ENCODE measurements around the gene GPR107. TPM values are rescaled to one million over a fixed set of nuclear protein-coding genes. Genes with fewer than 3 reads are reported as not detected.
A peak's percentile ranks its signal among the peaks of the same experiment; 100 is the strongest.

GPR107 gene
- polyA plus RNA-seq, 3 donors: 6.0 to 22.6 (median 6.0) TPM

GRCh38 chr9:130058154-130058553 lies 4.4 kb downstream of the GPR107 start:
- no peak for DNase-seq
- Histone ChIP-seq H3K4me1 (ENCODE audit: control insufficient read depth in 1 of 2, insufficient read depth in 2 of 2, low read length in 2 of 2) (peaks cover 37 to 47% of the 10 kb centered on the region in 2 donors), H3K4me2 (replicated peaks; ENCODE audit: extremely low read depth, low read length, poor library complexity, severe bottlenecking) (no peak overlapping the region), H3K4me3 (replicated peaks in 1 of 3; ENCODE audit: low read depth in 2 of 3, low read length in 3 of 3) (no peak overlapping the region), H4K20me1 (ENCODE audit: insufficient read depth, low read length) (peaks cover 36% of the 10 kb centered on the region), H3K36me3 (replicated peaks in 1 of 2; ENCODE audit: control insufficient read depth in 1 of 2, insufficient read depth in 2 of 2, low read length in 2 of 2) (peaks cover 6 to 15% of the 10 kb centered on the region in 2 donors), H2AFZ (ENCODE audit: insufficient read depth, low read depth, low read length, poor library complexity, severe bottlenecking) (no peak overlapping the region), H3K79me2 (ENCODE audit: insufficient read depth, low read length) (peaks cover 98% of the 10 kb centered on the region), H3K27me3 (ENCODE audit: control insufficient read depth in 2 of 2, insufficient read depth in 2 of 2, low read length in 2 of 2) (no peaks in the 10 kb centered on the region), H3K9ac (ENCODE audit: insufficient read depth, low read length, poor library complexity, severe bottlenecking) (no peak overlapping the region), H3K27ac (ENCODE audit: low read depth in 1 of 2, low read length in 2 of 2) (no peak overlapping the region), H3K9me3 (replicated peaks in 1 of 2; ENCODE audit: control insufficient read depth in 1 of 2, insufficient read depth in 1 of 2, low read length in 2 of 2) (no peaks in the 10 kb centered on the region)
- WGBS (ENCODE audit: insufficient coverage): no CpG with 5 or more reads among the region's 7 CpGs
- intact Hi-C loops (cut with micrococcal nuclease): no loop called here
- peak; percentile 44 for TF ChIP-seq CTCF (IDR thresholded peaks at IDR 0.05)
- Mint-ChIP-seq H3K4me1 (peaks cover 33% of the 10 kb centered on the region), H3K36me3 (peaks cover 13 to 14% of the 10 kb centered on the region in 2 donors), H3K9me3 (no peaks in the 10 kb centered on the region), H3K27me3 (ENCODE audit: low read depth in 3 of 3) (no peaks in the 10 kb centered on the region), H3K27ac (peak overlapping the region in 2 of 7 donors; percentile 2 to 50), H3K4me3 (no peak overlapping the region)

GRCh38 chr9:130058887-130059286 lies 5.2 kb downstream of the GPR107 start:
- intact Hi-C loops (cut with micrococcal nuclease): no loop called here
- Mint-ChIP-seq H3K9me3 (no peaks in the 10 kb centered on the region), H3K27ac (no peak overlapping the region), H3K4me1 (peaks cover 30% of the 10 kb centered on the region), H3K36me3 (peaks cover 13 to 14% of the 10 kb centered on the region in 2 donors), H3K27me3 (ENCODE audit: low read depth in 3 of 3) (no peaks in the 10 kb centered on the region), H3K4me3 (no peak overlapping the region)
- H3K9ac ChIP-seq (ENCODE audit: insufficient read depth, low read length, poor library complexity, severe bottlenecking): no peak overlapping the region
- H3K27me3 ChIP-seq (ENCODE audit: control insufficient read depth in 2 of 2, insufficient read depth in 2 of 2, low read length in 2 of 2): no peaks in the 10 kb centered on the region
- no peak for TF ChIP-seq CTCF (IDR thresholded peaks at IDR 0.05)
- H3K4me3 ChIP-seq (replicated peaks in 1 of 3; ENCODE audit: low read depth in 2 of 3, low read length in 3 of 3): no peak overlapping the region
- peaks cover 35 to 45% of the 10 kb centered on the region in 2 donors for H3K4me1 ChIP-seq (ENCODE audit: control insufficient read depth in 1 of 2, insufficient read depth in 2 of 2, low read length in 2 of 2)
- no peak overlapping the region for H2AFZ ChIP-seq (ENCODE audit: insufficient read depth, low read depth, low read length, poor library complexity, severe bottlenecking)
- peaks cover 36% of the 10 kb centered on the region for H4K20me1 ChIP-seq (ENCODE audit: insufficient read depth, low read length)
- H3K36me3 ChIP-seq (replicated peaks in 1 of 2; ENCODE audit: control insufficient read depth in 1 of 2, insufficient read depth in 2 of 2, low read length in 2 of 2): peaks cover 6 to 15% of the 10 kb centered on the region in 2 donors
- no CpG with 5 or more reads among the region's 3 CpGs for WGBS (ENCODE audit: insufficient coverage)
- DNase-seq: no peak
- no peaks in the 10 kb centered on the region for H3K9me3 ChIP-seq (replicated peaks in 1 of 2; ENCODE audit: control insufficient read depth in 1 of 2, insufficient read depth in 1 of 2, low read length in 2 of 2)
- no peak overlapping the region for H3K4me2 ChIP-seq (replicated peaks; ENCODE audit: extremely low read depth, low read length, poor library complexity, severe bottlenecking)
- H3K79me2 ChIP-seq (ENCODE audit: insufficient read depth, low read length): peaks cover 98% of the 10 kb centered on the region
- no peak overlapping the region for H3K27ac ChIP-seq (ENCODE audit: low read depth in 1 of 2, low read length in 2 of 2)
